Measurements from ENCODE around the gene TMEM74B. TPM values are rescaled to one million over a fixed set of nuclear protein-coding genes. Genes with fewer than 3 reads are reported as not detected.

TMEM74B gene
- total and polyA plus RNA-seq, 9 of the 15 experiments (the other 6 are each of a cell fraction or from before 2014, with no cell fraction given): 0.24 to 19.0 (median 7.5) TPM

- peak; percentile 46 for TF ChIP-seq MAX (CRISPR knock-in tag; IDR thresholded peaks at IDR 0.05)
- TF ChIP-seq, protein P1, sequence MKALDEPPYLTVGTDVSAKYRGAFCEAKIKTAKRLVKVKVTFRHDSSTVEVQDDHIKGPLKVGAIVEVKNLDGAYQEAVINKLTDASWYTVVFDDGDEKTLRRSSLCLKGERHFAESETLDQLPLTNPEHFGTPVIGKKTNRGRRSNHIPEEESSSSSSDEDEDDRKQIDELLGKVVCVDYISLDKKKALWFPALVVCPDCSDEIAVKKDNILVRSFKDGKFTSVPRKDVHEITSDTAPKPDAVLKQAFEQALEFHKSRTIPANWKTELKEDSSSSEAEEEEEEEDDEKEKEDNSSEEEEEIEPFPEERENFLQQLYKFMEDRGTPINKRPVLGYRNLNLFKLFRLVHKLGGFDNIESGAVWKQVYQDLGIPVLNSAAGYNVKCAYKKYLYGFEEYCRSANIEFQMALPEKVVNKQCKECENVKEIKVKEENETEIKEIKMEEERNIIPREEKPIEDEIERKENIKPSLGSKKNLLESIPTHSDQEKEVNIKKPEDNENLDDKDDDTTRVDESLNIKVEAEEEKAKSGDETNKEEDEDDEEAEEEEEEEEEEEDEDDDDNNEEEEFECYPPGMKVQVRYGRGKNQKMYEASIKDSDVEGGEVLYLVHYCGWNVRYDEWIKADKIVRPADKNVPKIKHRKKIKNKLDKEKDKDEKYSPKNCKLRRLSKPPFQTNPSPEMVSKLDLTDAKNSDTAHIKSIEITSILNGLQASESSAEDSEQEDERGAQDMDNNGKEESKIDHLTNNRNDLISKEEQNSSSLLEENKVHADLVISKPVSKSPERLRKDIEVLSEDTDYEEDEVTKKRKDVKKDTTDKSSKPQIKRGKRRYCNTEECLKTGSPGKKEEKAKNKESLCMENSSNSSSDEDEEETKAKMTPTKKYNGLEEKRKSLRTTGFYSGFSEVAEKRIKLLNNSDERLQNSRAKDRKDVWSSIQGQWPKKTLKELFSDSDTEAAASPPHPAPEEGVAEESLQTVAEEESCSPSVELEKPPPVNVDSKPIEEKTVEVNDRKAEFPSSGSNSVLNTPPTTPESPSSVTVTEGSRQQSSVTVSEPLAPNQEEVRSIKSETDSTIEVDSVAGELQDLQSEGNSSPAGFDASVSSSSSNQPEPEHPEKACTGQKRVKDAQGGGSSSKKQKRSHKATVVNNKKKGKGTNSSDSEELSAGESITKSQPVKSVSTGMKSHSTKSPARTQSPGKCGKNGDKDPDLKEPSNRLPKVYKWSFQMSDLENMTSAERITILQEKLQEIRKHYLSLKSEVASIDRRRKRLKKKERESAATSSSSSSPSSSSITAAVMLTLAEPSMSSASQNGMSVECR (CRISPR knock-in tag; IDR thresholded peaks at IDR 0.05): peak; percentile 74
- TF ChIP-seq PHF8 (IDR thresholded peaks at IDR 0.05; ENCODE audit: borderline replicate concordance, low read length): peak; percentile 57; the same call in 1 of the 2 replicates
- no peak for TF ChIP-seq ZNF140 (CRISPR knock-in tag; IDR thresholded peaks at IDR 0.05)
- TF ChIP-seq CXXC5 (CRISPR knock-in tag; IDR thresholded peaks at IDR 0.05): 0 out of 2 replicates have a peak, but pooled peaks have one; percentile 27
- TF ChIP-seq XRCC3 (IDR thresholded peaks at IDR 0.05): no peak
- TF ChIP-seq SAP30 (IDR thresholded peaks at IDR 0.05; ENCODE audit: borderline replicate concordance, insufficient read depth, low read depth, low read length, poor library complexity, severe bottlenecking): peak; percentile 53
- TF ChIP-seq FOXP4 (CRISPR knock-in tag; IDR thresholded peaks at IDR 0.05; ENCODE audit: borderline replicate concordance): 0 out of 2 replicates have a peak, but pooled peaks have one; percentile 9
- peak; percentile 66 for TF ChIP-seq POLR2G (IDR thresholded peaks at IDR 0.05; ENCODE audit: low read depth, low read length)
- TF ChIP-seq NRF1 (conservative IDR thresholded peaks at IDR 0.05 in 1 of 2, IDR thresholded peaks at IDR 0.05 in 1 of 2): peak; percentile 38 to 39; a peak in 3 of 4 replicates
- peak; percentile 53 for TF ChIP-seq RBFOX2 (IDR thresholded peaks at IDR 0.05; ENCODE audit: low read depth, low read length)
- TF ChIP-seq, protein P2, sequence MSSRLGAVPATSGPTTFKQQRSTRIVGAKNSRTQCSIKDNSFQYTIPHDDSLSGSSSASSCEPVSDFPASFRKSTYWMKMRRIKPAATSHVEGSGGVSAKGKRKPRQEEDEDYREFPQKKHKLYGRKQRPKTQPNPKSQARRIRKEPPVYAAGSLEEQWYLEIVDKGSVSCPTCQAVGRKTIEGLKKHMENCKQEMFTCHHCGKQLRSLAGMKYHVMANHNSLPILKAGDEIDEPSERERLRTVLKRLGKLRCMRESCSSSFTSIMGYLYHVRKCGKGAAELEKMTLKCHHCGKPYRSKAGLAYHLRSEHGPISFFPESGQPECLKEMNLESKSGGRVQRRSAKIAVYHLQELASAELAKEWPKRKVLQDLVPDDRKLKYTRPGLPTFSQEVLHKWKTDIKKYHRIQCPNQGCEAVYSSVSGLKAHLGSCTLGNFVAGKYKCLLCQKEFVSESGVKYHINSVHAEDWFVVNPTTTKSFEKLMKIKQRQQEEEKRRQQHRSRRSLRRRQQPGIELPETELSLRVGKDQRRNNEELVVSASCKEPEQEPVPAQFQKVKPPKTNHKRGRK (tag; IDR thresholded peaks at IDR 0.05): no peak
- 0 out of 2 replicates have a peak, but pooled peaks have one; percentile 38 for TF ChIP-seq ZNF511 (CRISPR knock-in tag; IDR thresholded peaks at IDR 0.05)
- no peak for TF ChIP-seq ZNF644 (tag; IDR thresholded peaks at IDR 0.05; ENCODE audit: low read depth)
- peak; percentile 9 for TF ChIP-seq CCNT2 (IDR thresholded peaks at IDR 0.05; ENCODE audit: borderline replicate concordance, extremely low read depth, insufficient read length, low read depth, low read length)
- no peak for TF ChIP-seq MYBL2 (IDR thresholded peaks at IDR 0.05; ENCODE audit: low read depth)
- no peak for TF ChIP-seq MYBL2 (CRISPR knock-in tag; IDR thresholded peaks at IDR 0.05; ENCODE audit: borderline replicate concordance)
Observed at GRCh38 chr20:1184638-1185315, at the start of gene TMEM74B (continued).

Data from K562 (cell line).